Adrenal gland (tissue), 12 donors: ENCODE measurements around the gene SKA3. TPM values are rescaled to one million over a fixed set of nuclear protein-coding genes. Genes with fewer than 3 reads are reported as not detected.

Experiments
- DNase-seq, 7 donors: peaks; one replicate each; pipeline ENCODE4 v3.0.0-alpha.2; 2019 to 2020
- H3K27ac ChIP-seq, 5 donors: fragments of 200-600 bp; sonication (generic) in 4 of 5; 1 replicate in 3 of 5; 2 replicates in 2 of 5; pipeline versions ENCODE4 v1.5.1 to v1.8.0; 2016 to 2020; ENCODE audit warnings: mild to moderate bottlenecking in 1 of 5
- H3K27me3 ChIP-seq: fragments of 200-600 bp; 2 replicates; pipeline ENCODE4 v1.8.0; 2021
- H3K36me3 ChIP-seq, 2 donors: fragments of 200-600 bp; replicated peaks in 1 of 2; 1 replicate in 1 of 2; 2 replicates in 1 of 2; pipeline versions ENCODE4 v1.5.1 to v1.8.0; 2018 to 2022
- H3K4me1 ChIP-seq, 2 donors: fragments of 200-600 bp; replicated peaks in 1 of 2; 1 replicate in 1 of 2; 2 replicates in 1 of 2; pipeline versions ENCODE4 v1.5.1 to v1.8.0; 2018 to 2021
- H3K4me3 ChIP-seq, 4 donors: fragments of 200-600 bp; sonication (generic) in 3 of 4; one replicate each; pipeline ENCODE4 v1.5.1; 2016 to 2018
- H3K9me3 ChIP-seq, 3 donors: fragments of 200-600 bp; sonication (generic) in 1 of 3; replicated peaks in 1 of 3; 1 replicate in 2 of 3; 2 replicates in 1 of 3; pipeline versions ENCODE4 v1.5.1 to v1.8.0; 2016 to 2021
- POLR2A ChIP-seq, 2 donors: fragments of 450-650 bp; IDR thresholded peaks; one replicate each; pipeline ENCODE4 v1.6.1; 2017; ENCODE audit warnings: antibody characterized with exemption in 2 of 2, mild to moderate bottlenecking in 2 of 2, moderate library complexity in 1 of 2
- WGBS, 4 donors: extraction: QIAGEN DNeasy Blood & Tissue Kit in 2 of 4; methylation state at CpG; one replicate each; pipeline versions ENCODE4 v1.1.5 to v1.1.7; 2013 to 2017; 5-methylcytosine and 5-hydroxymethylcytosine counted together
- intact Hi-C, 2 donors: fragments of 100-400 bp; cut with DNase I; formaldehyde crosslinking; loops; one replicate each; pipeline versions ENCODE4 v1.14.1 to v1.15.0; 2022 to 2023
- polyA plus RNA-seq, 3 donors: library from polyadenylated mRNA; stranded (reverse); fragments of 200-250 nt in 2 of 3; fragments of 350-450 nt in 1 of 3; fragmentation: Illumina TruSeq in 1 of 3; extraction: RNeasy Lipid Tissue Mini Kit (QIAGEN cat#74804) in 1 of 3; gene quantifications; one replicate each; pipeline ENCODE4 v1.2.3, GENCODE V29; 2013 to 2014
- total RNA-seq, 9 donors: library from RNA; depleted of rRNA in 4 of 9; stranded (reverse); fragments of >200 nt in 4 of 9; fragments of 120-200 nt in 1 of 9; fragmentation: NEBNext Ultra II Directional in 1 of 9; extraction: Animal tissue kit (Norgen Biotek cat#: 25700) in 1 of 9; gene quantifications; one replicate each; pipeline versions ENCODE4 v1.1.0 to v1.2.4, GENCODE V29; 2013 to 2023
- TF ChIP-seq, protein P1 (sequence below), 6 experiments: fragments of 450-650 bp in 4 of 6; fragments of 200-600 bp in 2 of 6; sonication (generic) in 1 of 6; IDR thresholded peaks; 1 replicate in 5 of 6; 2 replicates in 1 of 6; pipeline versions ENCODE4 v1.5.1 to v1.8.0; 2016 to 2021; ENCODE audit warnings: antibody characterized with exemption in 6 of 6, mild to moderate bottlenecking in 2 of 6, moderate library complexity in 1 of 6
- donor health status: healthy with polysubstance abuse.
- donor health status: Bipolar disorder and iron deficiency.
- donor health status: DM: yes; HTN: yes; CAD: no.
- donor health status: DM: no; HTN: no; CAD: no.
- donor health status: DM: no; HTN: no; CAD: no.
- donor health status: DM: yes; HTN: yes; CAD: no.

Gene SKA3
- total and polyA plus RNA-seq, 12 donors = 0.16 to 4.7 (median 0.90) TPM; not detected in 1

GRCh38 chr13:21116141-21116540 is 60.2 kb downstream of the SKA3 start:
- TF ChIP-seq, protein P1, sequence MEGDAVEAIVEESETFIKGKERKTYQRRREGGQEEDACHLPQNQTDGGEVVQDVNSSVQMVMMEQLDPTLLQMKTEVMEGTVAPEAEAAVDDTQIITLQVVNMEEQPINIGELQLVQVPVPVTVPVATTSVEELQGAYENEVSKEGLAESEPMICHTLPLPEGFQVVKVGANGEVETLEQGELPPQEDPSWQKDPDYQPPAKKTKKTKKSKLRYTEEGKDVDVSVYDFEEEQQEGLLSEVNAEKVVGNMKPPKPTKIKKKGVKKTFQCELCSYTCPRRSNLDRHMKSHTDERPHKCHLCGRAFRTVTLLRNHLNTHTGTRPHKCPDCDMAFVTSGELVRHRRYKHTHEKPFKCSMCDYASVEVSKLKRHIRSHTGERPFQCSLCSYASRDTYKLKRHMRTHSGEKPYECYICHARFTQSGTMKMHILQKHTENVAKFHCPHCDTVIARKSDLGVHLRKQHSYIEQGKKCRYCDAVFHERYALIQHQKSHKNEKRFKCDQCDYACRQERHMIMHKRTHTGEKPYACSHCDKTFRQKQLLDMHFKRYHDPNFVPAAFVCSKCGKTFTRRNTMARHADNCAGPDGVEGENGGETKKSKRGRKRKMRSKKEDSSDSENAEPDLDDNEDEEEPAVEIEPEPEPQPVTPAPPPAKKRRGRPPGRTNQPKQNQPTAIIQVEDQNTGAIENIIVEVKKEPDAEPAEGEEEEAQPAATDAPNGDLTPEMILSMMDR (IDR thresholded peaks at IDR 0.05) = no peak
- no peak for TF ChIP-seq POLR2A (IDR thresholded peaks at IDR 0.05)
- Histone ChIP-seq H3K4me3 (no peak overlapping the region), H3K27me3 (no peaks in the 10 kb centered on the region), H3K4me1 (no peaks in the 10 kb centered on the region), H3K27ac (no peak overlapping the region), H3K36me3 (no peaks in the 10 kb centered on the region), H3K9me3 (no peaks in the 10 kb centered on the region)
- intact Hi-C loops = no loop called here
- no peak for DNase-seq
- 81 to 89% (median 86%) methylated on average over 6 of the region's 6 CpGs for WGBS, 4 donors

GRCh38 chr13:21115231-21115630 is 61.1 kb downstream of the SKA3 start:
- H3K36me3 ChIP-seq = no peaks in the 10 kb centered on the region
- H3K9me3 ChIP-seq = no peaks in the 10 kb centered on the region
- DNase-seq = no peak
- no peak overlapping the region for H3K27ac ChIP-seq
- TF ChIP-seq POLR2A (IDR thresholded peaks at IDR 0.05) = no peak
- TF ChIP-seq, protein P1 (IDR thresholded peaks at IDR 0.05) = no peak
- H3K4me1 ChIP-seq = no peaks in the 10 kb centered on the region
- H3K27me3 ChIP-seq = no peaks in the 10 kb centered on the region
- no peak overlapping the region for H3K4me3 ChIP-seq
- intact Hi-C loops = no loop called here
- WGBS, 4 donors = 75 to 83% (median 76%) methylated on average over 3 of the region's 3 CpGs

- H3K4me1 ChIP-seq = no peaks in the 10 kb centered on the region
- no peak overlapping the region for H3K27ac ChIP-seq
- H3K27me3 ChIP-seq = no peaks in the 10 kb centered on the region
- no peaks in the 10 kb centered on the region for H3K36me3 ChIP-seq
- no peak overlapping the region for H3K4me3 ChIP-seq
- no peaks in the 10 kb centered on the region for H3K9me3 ChIP-seq
- TF ChIP-seq, protein P1 (IDR thresholded peaks at IDR 0.05) = no peak
- no peak for TF ChIP-seq POLR2A (IDR thresholded peaks at IDR 0.05)
- intact Hi-C loops = loop anchor here in 1 of 2 donors (5.0 kb wide), 1 partner anchor 371 kb away; no protein-coding TSS in a partner anchor
- no peak for DNase-seq
- 71 to 86% (median 76%) methylated on average over 4 to 8 of the region's 8 CpGs for WGBS, 4 donors
These were observed 64.8 kb downstream of the SKA3 start for GRCh38 chr13:21111546-21111945.

DNA sequence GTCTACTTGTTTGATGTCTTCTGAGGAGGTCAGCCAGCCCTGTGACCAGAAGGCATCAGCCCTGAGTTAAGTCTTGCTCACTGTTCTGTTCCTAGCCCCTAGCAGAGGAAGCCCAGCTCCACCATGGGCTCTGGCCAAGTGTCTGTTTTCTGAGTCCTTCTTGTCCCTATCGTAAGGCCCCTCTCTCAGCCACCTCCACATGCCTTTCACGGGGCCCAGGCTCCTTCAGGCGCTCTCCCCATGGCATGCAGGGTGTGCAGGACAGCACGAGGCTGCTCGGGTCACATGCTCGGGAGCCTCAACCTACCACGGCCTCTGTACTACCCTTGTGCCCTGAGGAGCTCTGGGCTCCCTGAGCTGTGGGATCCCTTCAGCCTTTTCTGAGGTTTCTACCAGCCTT is 67.2 kb downstream of the SKA3 start:
- H3K27ac ChIP-seq = no peak overlapping the region
- no peak for TF ChIP-seq POLR2A (IDR thresholded peaks at IDR 0.05)
- TF ChIP-seq, protein P1 (IDR thresholded peaks at IDR 0.05) = no peak
- no peaks in the 10 kb centered on the region for H3K9me3 ChIP-seq
- H3K4me3 ChIP-seq = no peak overlapping the region
- DNase-seq = no peak
- H3K36me3 ChIP-seq = no peaks in the 10 kb centered on the region
- no peaks in the 10 kb centered on the region for H3K27me3 ChIP-seq
- intact Hi-C loops = no loop called here
- 81 to 89% (median 83%) methylated on average over 7 of the region's 7 CpGs; no CpG with 5 or more reads in 1 of the 4 donors for WGBS, 4 donors
- H3K4me1 ChIP-seq = no peaks in the 10 kb centered on the region
